GM18873 (cell line): ENCODE results near the gene RUNX2.
"Not testable (repeated sequence)": the region's sequence is repeated elsewhere in the genome, so short reads cannot be mapped to it uniquely, and the experiment has no call there.

ENCODE experiments used
- ATAC-seq: cut with Tn5 transposase; IDR thresholded peaks from one replicate; pipeline ENCODE4 v1.9.1; 2021; ENCODE audit warnings: mild to moderate bottlenecking, moderate library complexity, moderate number of reproducible peaks; ENCODE audit not compliant: unreplicated experiment, low FRiP score

Gene RUNX2

GRCh38 chr6:45327956-45328522, at the start of gene RUNX2:
RUNX2 (plus strand) TSS chr6:45328330; CDS start chr6:45328727, 397 bp downstream.
- ATAC-seq, result no peak

GRCh38 chr6:45278367-45278766, 49.8 kb upstream of the RUNX2 start:
- ATAC-seq, result no peak

GRCh38 chr6:45286707-45287106, 41.4 kb upstream of the RUNX2 start:
- not testable (repeated sequence) for ATAC-seq

GRCh38 chr6:45289751-45290514, 38.2 kb upstream of the RUNX2 start:
- no peak for ATAC-seq

GRCh38 chr6:45293306-45293705, 34.8 kb upstream of the RUNX2 start:
- ATAC-seq, result no peak

- ATAC-seq, result not testable (repeated sequence)
Measured at GRCh38 chr6:45294065-45294701, 33.9 kb upstream of the RUNX2 start.

GRCh38 chr6:45297320-45297719, 30.8 kb upstream of the RUNX2 start:
- no peak for ATAC-seq

GRCh38 chr6:45299096-45299581, 29.0 kb upstream of the RUNX2 start:
- no peak for ATAC-seq

GRCh38 chr6:45300736-45301135, 27.4 kb upstream of the RUNX2 start:
- no peak for ATAC-seq

- ATAC-seq, result no peak
Measured at GRCh38 chr6:45301348-45302142, 26.6 kb upstream of the RUNX2 start.

- no peak for ATAC-seq
Measured at GRCh38 chr6:45302832-45303231, 25.3 kb upstream of the RUNX2 start.

- ATAC-seq, result no peak
Measured at GRCh38 chr6:45305546-45305945, 22.6 kb upstream of the RUNX2 start.

- ATAC-seq, result no peak
Measured at GRCh38 chr6:45310118-45310788, 17.9 kb upstream of the RUNX2 start.

GRCh38 chr6:45314146-45314545, 14.0 kb upstream of the RUNX2 start:
- ATAC-seq, result no peak

GRCh38 chr6:45320349-45320748, 7.8 kb upstream of the RUNX2 start:
- ATAC-seq, result no peak

- ATAC-seq, result no peak
Measured at GRCh38 chr6:45323656-45324224, 4.4 kb upstream of the RUNX2 start.

GRCh38 chr6:45326698-45327417, 1.3 kb upstream of the RUNX2 start:
- no peak for ATAC-seq

- no peak for ATAC-seq
Measured at GRCh38 chr6:45328523-45328922, 393 bp downstream of the RUNX2 start.

- no peak for ATAC-seq
Measured at GRCh38 chr6:45344900-45345299, 16.8 kb downstream of the RUNX2 start.
